Left renal pelvis (tissue), 4 donors: Measurements from ENCODE around the gene GNG3. TPM values are rescaled to one million over a fixed set of nuclear protein-coding genes. Genes with fewer than 3 reads are reported as not detected.
A peak's percentile ranks its signal among the peaks of the same experiment; 100 is the strongest.

Experiments
- DNase-seq, 4 donors: peaks; one replicate each; pipeline ENCODE4 v3.0.0-alpha.2; 2013; ENCODE audit warnings: low read depth in 4 of 4, low spot score in 3 of 4
- polyA plus RNA-seq, 4 donors: library from polyadenylated mRNA; unstranded; fragments of 120-200 nt; gene quantifications; one replicate each; pipeline ENCODE4 v1.2.1, GENCODE V29; 2013; ENCODE audit not compliant: insufficient read length in 4 of 4

Gene GNG3
- polyA plus RNA-seq, 4 donors: 1.5 to 2.4 (median 1.9) TPM

DNA sequence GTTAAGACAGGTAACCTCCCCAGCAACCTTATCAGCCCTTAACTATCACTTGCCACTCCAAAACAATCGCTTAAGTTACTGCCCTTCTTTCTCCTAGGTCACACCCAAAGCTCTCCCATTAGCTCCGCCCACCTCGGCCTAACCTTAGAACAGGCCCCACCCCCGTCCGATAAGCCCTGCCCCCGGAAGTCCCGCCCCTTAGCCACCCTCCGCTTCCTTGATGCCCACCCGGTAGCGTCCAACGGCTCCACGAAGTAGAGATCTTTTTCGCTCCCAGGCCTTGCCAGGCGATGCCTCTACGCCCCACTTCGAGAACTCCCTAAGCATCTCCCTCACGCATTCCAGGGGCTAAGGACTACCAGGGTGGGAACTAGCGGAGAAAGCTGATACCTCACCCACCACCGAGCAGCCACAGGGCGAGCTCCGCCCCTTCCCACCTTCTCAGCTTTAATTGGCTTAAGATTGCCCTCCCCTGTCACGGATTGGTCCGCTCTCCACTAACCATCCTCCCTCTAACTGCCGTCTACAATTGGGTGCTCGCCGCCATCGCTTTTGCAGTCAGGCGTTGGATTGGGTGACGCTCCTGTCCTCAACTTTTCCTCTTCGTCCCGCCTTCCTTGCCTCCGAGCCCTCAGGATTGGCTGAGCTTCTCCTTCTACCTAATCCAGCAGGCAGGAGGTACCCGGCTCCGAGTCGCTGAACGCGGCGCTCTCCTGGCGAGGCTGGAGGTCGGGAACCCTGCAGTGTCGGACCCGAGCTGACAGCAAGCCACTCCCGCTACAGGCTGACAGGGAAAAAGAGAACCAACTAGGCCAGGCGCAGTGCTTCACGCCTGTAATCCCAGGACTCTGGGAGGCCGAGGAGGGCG lies 46.5 kb downstream of the GNG3 start, which contains the start of gene ZBTB3:
Gene ZBTB3 (minus strand): TSS at position 425 of the 868 bp plus-strand sequence. CDS start 496 bp downstream, outside the sequence.
- DNase-seq: peak; percentile 97 to 98 (median 98)

GRCh38 chr11:62755086-62755615 lies 47.7 kb downstream of the GNG3 start:
- DNase-seq: no peak

- no peak for DNase-seq
These were observed 50.6 kb downstream of the GNG3 start for GRCh38 chr11:62757846-62758788.

Other genes with a start within 250 kb of the GNG3 start
- gene AHNAK, start 160.9 kb upstream of the GNG3 start, polyA plus RNA-seq: 100 to 1,000 TPM; 189 to 439 (median 222) TPM
- 1,000 to 10,000 TPM; 1,909 to 2,321 (median 2,191) TPM for gene EEF1G, start 133.8 kb upstream of the GNG3 start, polyA plus RNA-seq
- gene TUT1, start 116.2 kb upstream of the GNG3 start, polyA plus RNA-seq: 10 to 100 TPM; 18.7 to 25.0 (median 21.1) TPM
- gene MTA2, start 105.8 kb upstream of the GNG3 start, polyA plus RNA-seq: 100 to 1,000 TPM in 1 of 4 donors, 10 to 100 TPM in 3; 83.7 to 106 (median 94.6) TPM
- gene EML3, start 94.9 kb upstream of the GNG3 start, polyA plus RNA-seq: 10 to 100 TPM; 31.8 to 42.3 (median 38.6) TPM
- gene ROM1, start 94.4 kb upstream of the GNG3 start, polyA plus RNA-seq: 1 to 10 TPM; 3.1 to 6.9 (median 3.6) TPM
- 10 to 100 TPM; 27.2 to 49.9 (median 29.8) TPM for gene B3GAT3, start 85.7 kb upstream of the GNG3 start, polyA plus RNA-seq
- gene GANAB, start 61.1 kb upstream of the GNG3 start, polyA plus RNA-seq: 100 to 1,000 TPM; 363 to 404 (median 379) TPM
- 10 to 100 TPM; 15.7 to 21.6 (median 18.1) TPM for gene INTS5, start 54.4 kb upstream of the GNG3 start, polyA plus RNA-seq
- gene C11orf98, start 42.5 kb upstream of the GNG3 start, polyA plus RNA-seq: 10 to 100 TPM; 44.7 to 64.6 (median 53.5) TPM
- 1 to 10 TPM; 4.4 to 6.6 (median 6.0) TPM for gene CSKMT, start 42.4 kb upstream of the GNG3 start, polyA plus RNA-seq
- gene UQCC3, start 36.0 kb upstream of the GNG3 start, polyA plus RNA-seq: 10 to 100 TPM in 1 of 4 donors, 1 to 10 TPM in 3; 6.0 to 12.6 (median 7.6) TPM
- 1 to 10 TPM; 5.6 to 8.5 (median 6.1) TPM for gene LBHD1, start 35.4 kb upstream of the GNG3 start, polyA plus RNA-seq
- 100 to 1,000 TPM; 109 to 166 (median 156) TPM for gene UBXN1, start 28.6 kb upstream of the GNG3 start, polyA plus RNA-seq
- gene LRRN4CL, start 18.1 kb upstream of the GNG3 start, polyA plus RNA-seq: 1 to 10 TPM in 3 of 4 donors, under 1 TPM in 1; 0.92 to 9.5 (median 1.4) TPM
- 10 to 100 TPM; 48.7 to 71.0 (median 56.2) TPM for gene BSCL2, start 252 bp upstream of the GNG3 start, polyA plus RNA-seq
- 10 to 100 TPM; 71.1 to 91.1 (median 84.8) TPM for gene HNRNPUL2, start 19.8 kb downstream of the GNG3 start, polyA plus RNA-seq
- 10 to 100 TPM; 38.8 to 46.5 (median 44.0) TPM for gene TTC9C, start 20.8 kb downstream of the GNG3 start, polyA plus RNA-seq
- 1 to 10 TPM; 3.9 to 8.9 (median 7.6) TPM for gene ZBTB3, start 46.5 kb downstream of the GNG3 start, polyA plus RNA-seq
- gene POLR2G, start 53.9 kb downstream of the GNG3 start, polyA plus RNA-seq: 100 to 1,000 TPM; 102 to 155 (median 145) TPM
- 10 to 100 TPM; 19.8 to 43.2 (median 26.6) TPM for gene TAF6L, start 63.7 kb downstream of the GNG3 start, polyA plus RNA-seq
- 10 to 100 TPM; 38.8 to 68.4 (median 63.9) TPM for gene TMEM179B, start 79.7 kb downstream of the GNG3 start, polyA plus RNA-seq
- 10 to 100 TPM; 19.4 to 31.0 (median 23.3) TPM for gene TMEM223, start 84.3 kb downstream of the GNG3 start, polyA plus RNA-seq
- 100 to 1,000 TPM; 109 to 125 (median 121) TPM for gene NXF1, start 97.8 kb downstream of the GNG3 start, polyA plus RNA-seq
- gene STX5, start 124.4 kb downstream of the GNG3 start, polyA plus RNA-seq: 10 to 100 TPM; 53.3 to 57.3 (median 55.5) TPM
- gene TEX54, start 125.2 kb downstream of the GNG3 start, polyA plus RNA-seq: under 1 TPM in 3 of 4 donors, not detected in 1; 0.32 to 0.63 (median 0.38) TPM
- gene WDR74, start 131.9 kb downstream of the GNG3 start, polyA plus RNA-seq: 10 to 100 TPM; 30.2 to 50.4 (median 35.3) TPM
- 100 to 1,000 TPM in 3 of 4 donors, 10 to 100 TPM in 1; 81.0 to 207 (median 159) TPM for gene SLC3A2, start 173.2 kb downstream of the GNG3 start, polyA plus RNA-seq
- under 1 TPM in 2 of 4 donors, not detected in 2; 0.05 to 0.40 TPM for gene CHRM1, start 213.7 kb downstream of the GNG3 start, polyA plus RNA-seq